ENCODE data around the gene LRRFIP1.
"Not testable (repeated sequence)": the region's sequence is repeated elsewhere in the genome, so short reads cannot be mapped to it uniquely, and the experiment has no call there.

Gene LRRFIP1

DNA sequence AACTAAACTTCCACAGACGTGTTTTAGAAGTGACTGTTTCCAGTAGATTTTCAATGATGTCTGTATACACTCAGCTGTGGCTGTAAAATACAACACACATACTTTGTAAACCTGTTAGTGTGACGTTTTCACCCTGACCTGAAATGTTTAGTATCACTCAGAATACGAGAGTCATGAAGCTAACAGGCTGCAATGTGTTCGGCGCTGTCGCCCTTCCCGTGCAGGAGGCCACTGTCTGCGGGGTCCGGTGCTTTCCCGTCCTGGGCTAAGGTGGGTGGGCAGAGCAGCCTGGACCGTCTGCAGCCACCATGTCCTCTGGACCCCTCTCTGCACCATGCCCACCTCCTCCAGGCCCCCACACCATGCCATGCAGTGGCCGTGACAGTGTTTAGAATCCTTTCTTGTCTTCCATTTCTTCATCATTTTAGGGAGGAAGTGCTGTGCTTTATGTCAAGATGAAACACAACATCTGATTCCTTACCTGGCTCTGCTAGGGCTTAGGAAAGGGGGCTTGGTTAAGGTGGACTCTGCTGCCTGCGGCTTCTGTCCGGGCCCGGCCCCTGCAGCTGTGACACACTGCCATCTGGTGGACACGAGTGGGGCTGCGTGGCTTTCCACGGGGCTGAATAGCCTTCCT lies 117.3 kb downstream of the LRRFIP1 start:
- DNase-seq (ENCODE audit: low read depth in 2 of 2), result peak; percentile 60 to 72

DNA sequence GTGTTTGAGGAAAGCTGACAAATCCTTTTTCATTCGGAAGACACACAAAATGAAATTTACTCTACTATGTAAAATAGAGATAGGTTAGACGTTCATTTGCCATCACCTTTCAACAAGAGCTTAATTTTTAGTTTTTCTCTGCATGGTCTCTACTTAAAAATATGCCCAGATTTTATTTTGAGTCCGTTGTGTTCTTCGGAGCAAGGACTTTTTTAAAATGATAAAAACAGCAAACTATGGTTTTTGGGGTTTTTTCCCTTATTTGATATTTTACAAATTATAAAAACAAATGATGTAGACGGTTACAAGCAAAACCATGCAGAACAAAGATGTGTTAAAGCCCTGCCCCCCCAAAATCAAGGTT lies 117.8 kb downstream of the LRRFIP1 start:
- no peak for DNase-seq (ENCODE audit: low read depth in 2 of 2)

DNA sequence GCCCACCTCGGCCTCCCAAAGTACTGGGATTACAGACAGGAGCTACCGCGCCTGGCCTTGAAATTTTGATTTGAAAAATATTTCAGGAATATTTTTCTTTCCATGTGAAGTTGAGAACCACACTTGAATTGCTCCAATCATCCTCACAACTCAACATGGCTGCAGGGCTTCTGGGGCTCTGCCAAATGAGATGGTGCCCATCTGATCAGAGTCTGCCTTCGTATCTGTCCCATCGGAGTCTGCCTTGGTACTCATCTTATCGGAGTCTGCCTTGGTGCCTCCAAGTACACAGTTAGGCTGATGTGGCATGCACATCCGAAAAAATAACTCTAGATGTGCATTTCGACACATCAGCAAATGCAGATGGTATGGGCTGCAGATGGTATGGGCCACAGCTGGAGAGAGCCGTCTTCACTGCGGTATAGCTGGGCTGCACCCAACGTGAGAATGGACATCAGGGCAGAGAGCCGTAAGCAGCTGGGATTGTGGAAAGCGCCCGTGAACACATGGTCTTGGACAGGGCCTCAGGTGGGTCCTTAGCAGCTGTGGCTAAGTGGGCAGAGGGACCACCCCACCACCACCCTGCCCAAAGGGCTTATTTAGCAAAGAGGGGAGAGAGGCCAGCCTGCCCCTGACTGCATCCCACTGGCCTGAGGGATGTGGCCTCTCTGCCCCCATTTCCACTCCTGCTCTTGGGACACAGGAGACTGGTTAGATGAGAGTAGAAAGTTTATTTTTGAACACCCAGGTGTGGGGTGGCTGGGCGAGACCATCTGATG lies 119.1 kb downstream of the LRRFIP1 start:
- no peak for DNase-seq (ENCODE audit: low read depth in 2 of 2)

DNA sequence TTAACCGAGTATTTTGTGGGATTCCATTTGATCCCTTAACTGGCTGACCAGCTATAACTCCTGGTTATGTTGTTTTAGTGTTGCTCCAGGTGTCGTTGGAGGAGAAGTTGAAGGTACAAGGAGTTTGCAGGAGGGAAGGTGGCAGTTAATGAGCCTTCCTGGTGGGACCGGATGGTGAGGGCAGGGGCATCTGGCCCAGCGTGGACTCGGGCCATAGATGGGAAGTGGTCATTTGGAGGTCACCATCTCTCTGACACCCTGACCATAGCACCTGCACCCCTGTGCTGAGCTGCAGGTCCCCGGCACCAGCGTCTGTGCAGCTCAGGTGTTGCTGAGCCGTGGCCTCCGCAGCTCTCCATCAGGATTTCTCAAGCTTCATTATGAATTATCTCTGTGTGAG lies 119.8 kb downstream of the LRRFIP1 start:
- no peak for DNase-seq (ENCODE audit: low read depth in 2 of 2)

DNA sequence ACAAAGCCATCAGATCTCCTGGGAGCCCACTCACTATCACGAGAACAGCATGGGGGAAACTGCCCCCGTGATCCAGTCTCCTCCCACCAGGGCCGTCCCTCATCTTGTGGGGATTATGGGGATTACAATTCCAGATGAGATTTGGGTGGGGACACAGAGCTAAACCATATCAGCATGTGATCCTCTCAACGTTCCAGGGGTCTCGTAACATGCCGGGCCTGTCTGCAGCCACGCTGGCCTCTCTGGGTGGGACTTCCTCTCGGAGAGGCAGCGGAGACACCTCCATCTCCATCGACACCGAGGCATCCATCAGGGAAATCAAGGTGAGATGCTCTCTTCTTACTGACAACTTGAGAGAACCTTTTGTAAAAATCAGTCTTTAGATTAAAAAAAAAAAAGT lies 121.6 kb downstream of the LRRFIP1 start:
- no peak for DNase-seq (ENCODE audit: low read depth in 2 of 2)

DNA sequence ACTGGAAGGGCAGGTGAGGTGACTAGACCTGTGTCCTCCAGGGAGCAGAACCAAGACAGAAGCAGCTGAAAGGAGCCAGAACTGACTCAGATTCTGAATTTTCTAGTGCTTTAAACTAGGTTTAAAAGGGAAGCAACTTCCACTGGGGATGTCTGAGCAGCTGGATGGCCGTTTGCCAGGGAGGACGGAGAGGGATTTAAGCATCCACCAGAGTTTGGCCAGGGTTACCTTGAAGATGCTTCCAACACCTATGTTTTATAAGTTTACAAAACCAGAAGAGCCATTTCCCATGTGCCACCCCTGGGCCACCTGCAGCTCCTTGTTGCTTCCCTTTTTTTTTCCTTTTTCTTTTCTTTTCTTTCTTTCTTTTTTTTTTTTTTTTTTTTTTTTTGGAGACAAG lies 122.6 kb downstream of the LRRFIP1 start:
- no peak for DNase-seq (ENCODE audit: low read depth in 2 of 2)

DNA sequence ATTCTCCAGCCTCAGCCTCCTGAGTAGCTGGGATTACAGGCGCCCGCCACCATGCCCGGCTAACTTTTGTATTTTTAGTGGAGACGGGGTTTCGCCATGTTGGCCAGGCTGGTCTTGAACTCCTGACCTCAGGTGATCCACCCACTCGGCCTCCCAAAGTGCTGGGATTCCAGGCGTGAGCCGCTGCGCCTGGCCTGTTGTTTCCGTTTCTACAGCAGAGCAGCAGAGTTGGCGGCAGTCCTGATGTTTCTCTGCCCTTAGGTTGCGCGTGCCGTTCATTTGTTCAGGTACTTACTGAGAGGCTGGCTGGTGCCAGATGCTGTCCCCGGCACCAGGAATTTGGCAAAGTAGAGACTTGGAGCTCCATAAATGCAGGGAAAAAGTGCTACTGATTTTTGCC lies 123.1 kb downstream of the LRRFIP1 start:
- not testable (repeated sequence) for DNase-seq (ENCODE audit: low read depth in 2 of 2)

DNA sequence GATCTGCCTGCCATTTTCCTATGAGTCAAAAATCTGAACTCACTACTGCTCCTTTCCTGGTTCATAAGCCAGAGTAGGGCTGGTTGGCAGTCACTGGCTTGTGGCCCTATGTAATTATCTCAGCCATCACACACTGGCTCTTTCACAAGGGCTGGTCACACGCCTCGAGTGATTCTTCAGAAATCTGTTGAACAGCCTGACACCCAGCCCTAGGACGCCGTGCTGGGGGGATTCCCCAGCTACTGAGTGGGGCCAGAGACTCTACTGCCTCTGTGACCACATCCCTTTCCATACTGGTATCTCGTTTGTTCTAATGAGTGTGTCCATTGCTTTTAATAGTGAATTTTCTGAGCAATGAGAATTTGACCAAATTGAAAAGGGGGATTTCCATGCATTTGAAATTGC lies 125.4 kb downstream of the LRRFIP1 start:
- DNase-seq (ENCODE audit: low read depth in 2 of 2), result no peak

DNA sequence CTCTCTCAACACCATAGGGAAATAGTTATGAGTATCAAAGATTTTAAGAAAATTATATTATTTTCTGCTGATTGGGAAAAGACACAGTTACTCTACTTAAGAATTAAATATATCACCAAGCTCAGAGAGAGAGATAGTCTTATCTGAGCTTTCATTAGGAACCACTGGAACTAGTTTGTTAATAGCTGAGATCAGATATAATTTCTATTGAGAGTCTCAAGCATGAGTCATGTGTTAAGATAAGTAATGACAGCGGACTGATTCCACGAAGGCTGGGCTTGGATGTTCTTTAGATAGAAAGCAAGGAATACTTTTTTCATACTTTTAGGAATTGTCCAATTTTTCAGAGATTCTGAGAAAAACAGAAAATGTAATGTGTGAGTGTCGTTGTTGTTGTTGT lies 126.8 kb downstream of the LRRFIP1 start:
- DNase-seq (ENCODE audit: low read depth in 2 of 2), result no peak

DNA sequence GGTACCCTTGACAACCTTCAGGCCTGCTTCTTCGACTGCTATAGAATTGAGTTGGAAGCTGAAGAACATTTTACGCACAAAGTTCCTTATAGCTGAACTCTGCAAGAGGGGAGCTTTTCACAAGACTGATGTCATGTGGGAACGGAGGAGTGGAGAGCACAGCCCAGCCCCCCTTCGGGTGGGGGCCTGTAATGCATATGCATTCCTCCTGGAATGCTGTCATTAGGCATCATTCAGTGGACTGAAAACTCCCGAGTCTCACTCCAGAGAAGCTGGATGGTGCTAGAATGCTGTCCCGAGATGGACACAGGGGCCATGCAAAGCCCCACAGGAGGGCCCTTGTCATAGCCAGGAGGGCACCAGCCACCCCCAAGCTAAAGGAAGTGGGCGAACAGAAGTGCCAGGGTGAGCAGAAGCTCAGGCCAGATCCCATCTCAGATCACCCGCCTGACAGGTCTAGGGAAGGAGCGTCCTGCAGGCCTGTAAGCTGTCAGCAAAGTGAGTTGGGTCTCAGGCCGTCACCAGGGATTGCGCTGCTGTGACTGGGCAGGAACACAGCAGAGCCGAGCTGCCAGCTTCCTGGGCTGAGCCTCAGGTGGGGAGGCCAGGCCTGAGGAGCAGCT lies 127.3 kb downstream of the LRRFIP1 start:
- no peak for DNase-seq (ENCODE audit: low read depth in 2 of 2)

DNA sequence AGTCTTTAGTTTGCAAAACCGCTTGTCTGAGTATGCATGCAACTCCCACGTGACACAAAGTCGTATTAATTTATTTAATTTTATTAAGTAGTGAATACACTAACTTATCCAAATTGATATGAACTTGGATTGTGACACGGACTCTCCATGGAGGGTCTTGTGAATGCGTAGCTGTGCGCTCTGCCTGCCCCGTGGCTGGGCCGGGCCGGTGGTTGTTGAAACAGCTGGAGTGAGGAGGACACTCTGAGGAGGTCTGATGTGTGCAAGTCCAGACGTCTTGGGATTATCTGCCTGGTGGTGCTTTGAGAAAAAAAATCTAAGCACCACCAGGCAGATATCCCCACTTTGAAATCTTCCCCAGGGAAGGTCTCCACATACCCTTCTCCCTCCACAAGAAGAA lies 130.2 kb downstream of the LRRFIP1 start:
- no peak for DNase-seq (ENCODE audit: low read depth in 2 of 2)

DNA sequence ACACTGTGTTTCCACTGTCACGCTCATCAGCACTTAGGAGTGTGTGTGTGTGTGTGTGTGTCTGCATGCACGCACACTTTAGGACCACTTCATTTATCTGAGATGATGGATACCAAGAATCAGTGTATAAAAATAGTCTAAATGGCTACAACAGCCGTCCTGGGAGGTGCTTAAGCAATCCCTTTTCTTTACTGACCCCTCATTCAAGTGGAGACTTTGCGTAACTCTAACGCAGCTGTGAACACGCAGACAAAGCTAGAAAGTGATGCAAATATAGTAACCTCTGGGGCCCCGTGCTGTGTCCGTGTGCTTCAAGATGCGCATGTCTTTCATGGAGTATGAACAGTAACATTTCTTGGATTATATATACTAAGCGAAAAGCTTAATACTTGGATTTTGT lies 130.8 kb downstream of the LRRFIP1 start:
- DNase-seq (ENCODE audit: low read depth in 2 of 2), result no peak

DNA sequence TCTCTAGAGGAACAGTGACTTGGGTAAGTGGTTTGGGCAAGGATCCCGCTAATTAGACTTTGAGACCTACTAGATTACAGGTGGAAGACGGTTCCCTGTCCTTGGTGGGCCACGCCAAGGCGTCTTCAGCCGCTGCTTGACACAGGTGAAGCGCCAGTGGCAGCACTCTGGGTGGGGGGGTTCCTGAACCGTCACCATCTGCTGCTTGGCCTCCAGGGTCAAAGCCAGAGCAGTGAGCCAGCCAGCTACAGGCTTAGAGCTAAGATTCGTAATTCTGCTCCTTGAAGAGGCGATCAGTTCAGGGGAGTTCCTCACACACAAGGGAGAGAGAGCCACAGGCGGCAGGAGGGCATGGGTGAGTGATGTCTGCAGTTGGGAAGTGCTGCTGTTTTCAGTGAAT lies 131.8 kb downstream of the LRRFIP1 start:
- DNase-seq (ENCODE audit: low read depth in 2 of 2), result no peak

DNA sequence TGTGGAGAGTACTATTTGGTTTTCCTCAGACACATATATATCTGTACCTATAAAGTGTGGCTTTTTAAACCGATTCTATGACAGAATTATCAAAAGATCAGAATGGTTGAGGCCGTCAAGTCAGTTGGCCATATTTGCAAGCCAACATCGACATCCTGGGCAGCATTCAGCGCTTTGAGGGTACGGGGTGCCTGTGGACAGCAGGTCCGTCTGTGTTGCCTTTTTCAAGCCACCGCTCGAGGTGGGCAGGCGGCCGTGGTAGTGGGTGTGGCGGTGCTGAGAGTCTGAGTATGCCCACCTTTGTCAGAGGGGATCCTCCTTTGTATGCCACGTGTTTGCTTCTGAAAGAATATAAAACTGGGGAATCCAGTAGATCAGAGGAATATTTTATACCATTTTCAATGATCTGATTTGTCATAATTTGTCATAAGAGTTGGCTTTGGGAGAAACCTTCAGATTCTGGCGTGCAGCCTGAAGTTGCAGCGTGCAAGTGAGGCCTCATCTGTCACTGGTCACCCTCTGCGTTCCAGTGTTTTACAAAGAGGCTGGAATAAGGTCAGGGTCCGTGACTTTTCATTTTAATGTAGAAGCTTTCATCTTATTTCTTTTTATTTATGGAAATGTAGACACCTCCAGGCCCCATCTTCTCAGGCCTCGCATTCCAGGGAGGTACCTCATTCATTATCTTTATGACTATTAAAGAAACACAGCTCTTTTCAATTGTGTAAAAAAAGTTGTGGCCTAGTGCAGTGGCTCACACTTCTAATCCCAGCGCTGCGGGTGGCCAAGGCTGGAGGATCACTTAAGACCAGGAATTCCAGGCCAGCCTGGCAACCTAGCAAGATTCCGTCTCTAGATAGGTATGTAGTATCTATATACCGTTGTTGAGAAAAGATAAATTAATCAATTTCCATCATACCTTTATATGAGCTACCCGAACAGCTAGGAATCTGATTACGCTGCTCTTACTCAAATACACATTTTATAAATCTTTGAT lies 133.4 kb downstream of the LRRFIP1 start:
- no peak for DNase-seq (ENCODE audit: low read depth in 2 of 2)

DNA sequence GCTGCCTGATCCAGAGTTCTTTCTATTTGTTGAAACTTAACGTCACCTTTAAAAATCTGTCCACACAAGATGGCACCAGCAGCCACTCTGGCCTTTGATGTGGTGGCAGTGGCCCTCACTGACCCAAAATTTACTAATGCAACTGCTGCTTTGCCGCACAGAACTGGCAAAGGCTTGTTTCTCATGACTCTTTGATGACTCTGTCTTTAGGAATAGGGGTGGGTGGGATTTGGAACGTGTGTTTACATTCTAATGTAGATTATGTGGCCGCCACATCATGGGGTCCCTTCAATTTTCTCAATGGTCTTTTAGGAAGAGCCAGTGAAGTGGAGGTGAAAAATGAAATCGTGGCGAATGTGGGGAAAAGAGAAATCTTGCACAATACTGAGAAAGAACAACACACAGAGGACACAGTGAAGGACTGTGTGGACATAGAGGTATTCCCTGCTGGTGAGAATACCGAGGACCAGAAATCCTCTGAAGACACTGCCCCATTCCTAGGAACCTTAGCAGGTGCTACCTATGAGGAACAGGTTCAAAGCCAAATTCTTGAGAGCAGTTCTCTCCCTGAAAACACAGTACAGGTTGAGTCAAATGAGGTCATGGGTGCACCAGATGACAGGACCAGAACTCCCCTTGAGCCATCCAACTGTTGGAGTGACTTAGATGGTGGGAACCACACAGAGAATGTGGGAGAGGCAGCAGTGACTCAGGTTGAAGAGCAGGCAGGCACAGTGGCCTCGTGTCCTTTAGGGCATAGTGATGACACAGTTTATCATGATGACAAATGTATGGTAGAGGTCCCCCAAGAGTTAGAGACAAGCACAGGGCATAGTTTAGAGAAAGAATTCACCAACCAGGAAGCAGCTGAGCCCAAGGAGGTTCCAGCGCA lies 135.2 kb downstream of the LRRFIP1 start:
- DNase-seq (ENCODE audit: low read depth in 2 of 2), result not testable (repeated sequence)

DNA sequence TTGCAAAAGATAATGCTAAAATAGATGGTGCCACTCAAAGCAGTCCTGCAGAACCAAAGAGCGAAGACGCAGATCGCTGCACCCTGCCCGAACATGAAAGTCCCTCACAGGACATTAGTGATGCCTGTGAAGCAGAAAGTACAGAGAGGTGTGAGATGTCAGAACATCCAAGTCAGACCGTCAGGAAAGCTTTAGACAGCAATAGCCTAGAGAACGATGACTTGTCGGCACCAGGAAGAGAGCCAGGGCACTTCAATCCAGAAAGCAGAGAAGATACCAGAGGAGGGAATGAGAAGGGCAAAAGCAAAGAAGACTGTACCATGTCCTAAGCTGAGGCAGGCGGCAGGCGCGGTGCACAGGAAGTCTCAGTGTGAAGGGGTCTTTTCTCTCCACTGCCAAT lies 136.4 kb downstream of the LRRFIP1 start:
- DNase-seq (ENCODE audit: low read depth in 2 of 2), result no peak

DNA sequence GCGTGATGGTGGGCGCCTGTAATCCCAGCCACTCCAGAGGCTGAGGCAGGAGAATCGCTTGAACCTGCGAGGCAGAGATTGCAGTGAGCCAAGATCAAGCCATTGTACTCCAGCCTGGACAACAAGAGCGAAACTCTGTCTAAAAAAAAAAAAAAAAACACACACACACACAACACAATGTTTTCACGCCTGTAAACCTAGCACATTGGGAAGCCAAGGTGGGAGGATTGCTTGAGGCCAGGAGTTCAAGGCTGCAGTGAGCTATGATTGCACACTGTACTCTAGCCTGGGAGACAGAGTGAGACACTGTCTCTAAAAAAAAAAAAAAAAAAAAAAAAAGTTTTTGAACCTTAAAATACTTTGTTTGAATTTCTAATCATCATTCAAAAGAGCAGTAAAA lies 137.7 kb downstream of the LRRFIP1 start:
- DNase-seq (ENCODE audit: low read depth in 2 of 2), result not testable (repeated sequence)

DNA sequence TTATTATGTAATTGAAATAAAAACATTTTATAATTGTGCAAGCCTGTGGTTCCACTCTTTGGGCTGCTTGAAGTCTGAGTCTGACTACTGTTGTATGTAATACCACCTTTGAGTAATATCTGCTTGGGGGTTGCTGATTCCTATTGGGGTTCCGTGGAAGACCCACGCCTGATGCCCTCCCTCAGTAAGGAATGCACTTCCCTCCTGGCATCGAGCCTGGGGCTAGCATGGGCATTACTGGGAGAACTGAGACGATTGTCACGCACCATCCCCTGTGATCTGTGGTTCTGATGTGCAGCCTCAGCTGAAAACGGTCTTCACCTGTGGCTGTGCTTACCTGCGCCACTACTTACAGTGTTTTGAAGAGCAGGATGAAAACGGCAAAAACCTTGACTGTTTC lies 138.5 kb downstream of the LRRFIP1 start:
- no peak for DNase-seq (ENCODE audit: low read depth in 2 of 2)

DNA sequence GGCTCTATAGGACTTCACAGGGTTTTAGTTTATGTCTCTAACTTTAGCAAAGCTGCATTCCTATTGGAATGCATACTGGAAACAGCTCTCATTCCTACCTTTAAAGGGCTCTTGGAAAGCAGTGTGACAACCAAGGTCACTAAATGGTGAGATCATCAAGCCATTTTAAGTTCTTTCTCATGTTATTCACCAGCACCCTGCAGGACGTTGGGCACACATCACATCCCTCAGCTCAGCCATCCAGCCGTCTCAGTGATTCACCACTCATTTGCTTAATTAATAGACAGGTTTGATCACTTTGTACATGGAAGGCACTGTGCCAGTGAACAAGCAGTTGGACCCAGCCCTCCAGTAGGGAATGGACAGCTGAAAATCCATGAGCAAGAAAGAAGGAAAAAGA lies 139.0 kb downstream of the LRRFIP1 start:
- no peak for DNase-seq (ENCODE audit: low read depth in 2 of 2)

DNA sequence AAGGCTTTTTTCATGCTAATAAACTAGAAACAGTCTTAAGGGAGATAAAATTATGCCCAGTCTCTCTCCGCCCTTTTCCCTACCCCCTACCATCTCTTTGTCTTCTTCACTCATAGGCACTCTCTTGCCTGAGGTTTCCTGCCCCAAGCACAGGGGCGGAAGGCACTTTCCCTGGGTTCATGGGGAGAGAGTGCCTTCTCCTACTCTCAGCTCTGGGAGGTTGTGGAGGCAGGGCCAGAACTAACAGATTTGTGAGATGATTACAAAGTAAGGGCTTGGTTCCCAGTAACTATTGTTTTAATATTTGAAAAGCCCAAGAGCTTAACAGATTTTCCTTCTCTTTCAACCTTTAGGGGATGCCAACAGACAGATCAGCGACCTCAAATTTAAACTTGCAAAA lies 145.1 kb downstream of the LRRFIP1 start:
- no peak for DNase-seq (ENCODE audit: low read depth in 2 of 2)

DNA sequence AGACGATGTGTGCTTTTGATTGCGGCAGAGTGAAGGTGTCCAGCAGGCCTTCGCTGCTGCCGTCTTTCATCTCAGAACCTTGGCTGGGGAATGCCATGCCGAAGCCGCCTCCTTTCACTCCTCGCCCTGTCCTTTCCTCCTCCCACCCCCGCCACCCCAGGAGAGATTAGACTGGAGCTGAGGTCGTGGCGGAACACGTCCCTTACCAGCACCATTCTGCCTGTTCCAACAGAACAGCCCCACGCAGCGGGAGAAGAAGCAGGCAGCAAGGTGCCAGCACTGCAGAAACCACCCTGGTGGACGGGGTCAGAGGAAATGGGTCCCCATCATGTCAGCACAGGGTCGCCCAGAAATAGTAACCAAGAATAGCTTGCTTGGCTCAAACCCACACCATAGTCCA lies 146.4 kb downstream of the LRRFIP1 start:
- no peak for DNase-seq (ENCODE audit: low read depth in 2 of 2)
